Measurements from ENCODE around the gene HOMER3. TPM values are rescaled to one million over a fixed set of nuclear protein-coding genes. Genes with fewer than 3 reads are reported as not detected.

HOMER3 gene
- total and polyA plus RNA-seq, 9 of the 15 experiments (the other 6 are each of a cell fraction or from before 2014, with no cell fraction given) = 1.3 to 5.1 (median 3.7) TPM; not detected in 2

GRCh38 chr19:18932216-18932841 lies 8.7 kb downstream of the HOMER3 start (continued):
- TF ChIP-seq TOE1 (IDR thresholded peaks at IDR 0.05; ENCODE audit: borderline replicate concordance) (peak; percentile 58), TOE1 (CRISPR knock-in tag; IDR thresholded peaks at IDR 0.05; ENCODE audit: borderline replicate concordance, low read depth) (0 out of 2 replicates have a peak, but pooled peaks have one; percentile 37), CXXC5 (CRISPR knock-in tag; IDR thresholded peaks at IDR 0.05) (peak; percentile 23; the same call in 1 of the 2 replicates), NBN (IDR thresholded peaks at IDR 0.05; ENCODE audit: low read depth) (0 out of 2 replicates have a peak, but pooled peaks have one; percentile 40), POLR2AphosphoS2 (IDR thresholded peaks at IDR 0.05; ENCODE audit: low read length) (no peak), HMGN3 (IDR thresholded peaks at IDR 0.05; ENCODE audit: borderline replicate concordance, extremely low read depth, insufficient read length, low read depth, low read length) (peak; percentile 38), HDAC1 (IDR thresholded peaks at IDR 0.05) (peak in 1 of 2 experiments; percentile 93; a peak in 2 of 4 replicates), RCOR1 (IDR thresholded peaks at IDR 0.05; ENCODE audit: borderline replicate concordance in 1 of 2, low read depth in 2 of 2, low read length in 2 of 2) (0 out of 4 replicates have a peak, but pooled peaks of 1 of the 2 experiments have one; percentile 7), NUFIP1 (IDR thresholded peaks at IDR 0.05; ENCODE audit: partially characterized antibody) (no peak), MYBL2 (IDR thresholded peaks at IDR 0.05; ENCODE audit: low read depth) (no peak), MYBL2 (CRISPR knock-in tag; IDR thresholded peaks at IDR 0.05; ENCODE audit: borderline replicate concordance) (no peak), MTA1 (IDR thresholded peaks at IDR 0.05; ENCODE audit: borderline replicate concordance) (no peak), CBFB (CRISPR knock-in tag; IDR thresholded peaks at IDR 0.05) (no peak), SRSF3 (IDR thresholded peaks at IDR 0.05; ENCODE audit: insufficient read depth, low read length) (no peak), PCBP2 (IDR thresholded peaks at IDR 0.05; ENCODE audit: low read depth, low read length, poor library complexity, severe bottlenecking) (no peak), TARDBP (IDR thresholded peaks at IDR 0.05) (no peak), XRCC3 (IDR thresholded peaks at IDR 0.05) (no peak), CCNT2 (IDR thresholded peaks at IDR 0.05; ENCODE audit: borderline replicate concordance, extremely low read depth, insufficient read length, low read depth, low read length) (peak; percentile 18)
- TF ChIP-seq, protein P1, sequence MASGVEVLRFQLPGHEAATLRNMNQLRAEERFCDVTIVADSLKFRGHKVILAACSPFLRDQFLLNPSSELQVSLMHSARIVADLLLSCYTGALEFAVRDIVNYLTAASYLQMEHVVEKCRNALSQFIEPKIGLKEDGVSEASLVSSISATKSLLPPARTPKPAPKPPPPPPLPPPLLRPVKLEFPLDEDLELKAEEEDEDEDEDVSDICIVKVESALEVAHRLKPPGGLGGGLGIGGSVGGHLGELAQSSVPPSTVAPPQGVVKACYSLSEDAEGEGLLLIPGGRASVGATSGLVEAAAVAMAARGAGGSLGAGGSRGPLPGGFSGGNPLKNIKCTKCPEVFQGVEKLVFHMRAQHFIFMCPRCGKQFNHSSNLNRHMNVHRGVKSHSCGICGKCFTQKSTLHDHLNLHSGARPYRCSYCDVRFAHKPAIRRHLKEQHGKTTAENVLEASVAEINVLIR (CRISPR knock-in tag; IDR thresholded peaks at IDR 0.05) = no peak
- TF ChIP-seq, protein P2, sequence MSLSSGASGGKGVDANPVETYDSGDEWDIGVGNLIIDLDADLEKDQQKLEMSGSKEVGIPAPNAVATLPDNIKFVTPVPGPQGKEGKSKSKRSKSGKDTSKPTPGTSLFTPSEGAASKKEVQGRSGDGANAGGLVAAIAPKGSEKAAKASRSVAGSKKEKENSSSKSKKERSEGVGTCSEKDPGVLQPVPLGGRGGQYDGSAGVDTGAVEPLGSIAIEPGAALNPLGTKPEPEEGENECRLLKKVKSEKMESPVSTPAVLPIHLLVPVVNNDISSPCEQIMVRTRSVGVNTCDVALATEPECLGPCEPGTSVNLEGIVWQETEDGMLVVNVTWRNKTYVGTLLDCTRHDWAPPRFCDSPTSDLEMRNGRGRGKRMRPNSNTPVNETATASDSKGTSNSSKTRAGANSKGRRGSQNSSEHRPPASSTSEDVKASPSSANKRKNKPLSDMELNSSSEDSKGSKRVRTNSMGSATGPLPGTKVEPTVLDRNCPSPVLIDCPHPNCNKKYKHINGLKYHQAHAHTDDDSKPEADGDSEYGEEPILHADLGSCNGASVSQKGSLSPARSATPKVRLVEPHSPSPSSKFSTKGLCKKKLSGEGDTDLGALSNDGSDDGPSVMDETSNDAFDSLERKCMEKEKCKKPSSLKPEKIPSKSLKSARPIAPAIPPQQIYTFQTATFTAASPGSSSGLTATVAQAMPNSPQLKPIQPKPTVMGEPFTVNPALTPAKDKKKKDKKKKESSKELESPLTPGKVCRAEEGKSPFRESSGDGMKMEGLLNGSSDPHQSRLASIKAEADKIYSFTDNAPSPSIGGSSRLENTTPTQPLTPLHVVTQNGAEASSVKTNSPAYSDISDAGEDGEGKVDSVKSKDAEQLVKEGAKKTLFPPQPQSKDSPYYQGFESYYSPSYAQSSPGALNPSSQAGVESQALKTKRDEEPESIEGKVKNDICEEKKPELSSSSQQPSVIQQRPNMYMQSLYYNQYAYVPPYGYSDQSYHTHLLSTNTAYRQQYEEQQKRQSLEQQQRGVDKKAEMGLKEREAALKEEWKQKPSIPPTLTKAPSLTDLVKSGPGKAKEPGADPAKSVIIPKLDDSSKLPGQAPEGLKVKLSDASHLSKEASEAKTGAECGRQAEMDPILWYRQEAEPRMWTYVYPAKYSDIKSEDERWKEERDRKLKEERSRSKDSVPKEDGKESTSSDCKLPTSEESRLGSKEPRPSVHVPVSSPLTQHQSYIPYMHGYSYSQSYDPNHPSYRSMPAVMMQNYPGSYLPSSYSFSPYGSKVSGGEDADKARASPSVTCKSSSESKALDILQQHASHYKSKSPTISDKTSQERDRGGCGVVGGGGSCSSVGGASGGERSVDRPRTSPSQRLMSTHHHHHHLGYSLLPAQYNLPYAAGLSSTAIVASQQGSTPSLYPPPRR (CRISPR knock-in tag; IDR thresholded peaks at IDR 0.05; ENCODE audit: borderline replicate concordance) = no peak
- TF ChIP-seq, protein P3, sequence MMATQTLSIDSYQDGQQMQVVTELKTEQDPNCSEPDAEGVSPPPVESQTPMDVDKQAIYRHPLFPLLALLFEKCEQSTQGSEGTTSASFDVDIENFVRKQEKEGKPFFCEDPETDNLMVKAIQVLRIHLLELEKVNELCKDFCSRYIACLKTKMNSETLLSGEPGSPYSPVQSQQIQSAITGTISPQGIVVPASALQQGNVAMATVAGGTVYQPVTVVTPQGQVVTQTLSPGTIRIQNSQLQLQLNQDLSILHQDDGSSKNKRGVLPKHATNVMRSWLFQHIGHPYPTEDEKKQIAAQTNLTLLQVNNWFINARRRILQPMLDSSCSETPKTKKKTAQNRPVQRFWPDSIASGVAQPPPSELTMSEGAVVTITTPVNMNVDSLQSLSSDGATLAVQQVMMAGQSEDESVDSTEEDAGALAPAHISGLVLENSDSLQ (IDR thresholded peaks at IDR 0.05) = peak; percentile 34
